GM19468 (cell line): ENCODE results near the gene ZNF791.
"Not testable (repeated sequence)": the region's sequence is repeated elsewhere in the genome, so short reads cannot be mapped to it uniquely, and the experiment has no call there.

Experiments used
- ATAC-seq: cut with Tn5 transposase; IDR thresholded peaks from one replicate; pipeline ENCODE4 v1.9.1; 2021; ENCODE audit warnings: mild to moderate bottlenecking, moderate library complexity, moderate number of reproducible peaks; ENCODE audit not compliant: unreplicated experiment; ENCODE audit errors: extremely low read depth

The ZNF791 gene

DNA sequence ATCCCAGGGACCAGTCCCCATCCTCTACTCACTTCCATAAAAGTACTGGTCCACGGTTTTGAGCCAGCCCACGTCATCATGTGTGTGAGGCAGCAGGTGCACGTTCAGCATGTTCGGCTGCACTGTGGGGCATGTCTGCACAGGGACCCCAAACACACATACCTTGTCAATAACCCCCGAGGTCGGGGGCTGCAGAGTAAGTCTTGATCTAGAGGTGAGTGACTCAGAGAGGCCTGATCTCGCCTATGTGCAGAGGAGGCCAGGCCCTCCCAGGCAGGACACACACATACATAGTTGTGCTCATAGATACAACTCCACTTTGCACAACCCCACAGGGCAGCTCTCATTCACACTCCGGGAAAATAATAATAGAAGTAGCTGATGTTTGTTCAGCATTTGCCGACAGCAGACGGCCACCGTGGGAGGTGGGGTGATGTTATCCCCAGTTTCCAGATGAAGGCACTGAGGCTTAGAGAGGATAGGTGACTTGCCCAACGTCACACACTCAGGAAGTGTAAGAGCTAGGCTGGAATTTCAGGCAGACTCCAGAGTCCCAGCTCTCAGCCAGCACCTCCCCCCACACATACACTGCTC, 55.0 kb downstream of the ZNF791 start:
- ATAC-seq = no peak

DNA sequence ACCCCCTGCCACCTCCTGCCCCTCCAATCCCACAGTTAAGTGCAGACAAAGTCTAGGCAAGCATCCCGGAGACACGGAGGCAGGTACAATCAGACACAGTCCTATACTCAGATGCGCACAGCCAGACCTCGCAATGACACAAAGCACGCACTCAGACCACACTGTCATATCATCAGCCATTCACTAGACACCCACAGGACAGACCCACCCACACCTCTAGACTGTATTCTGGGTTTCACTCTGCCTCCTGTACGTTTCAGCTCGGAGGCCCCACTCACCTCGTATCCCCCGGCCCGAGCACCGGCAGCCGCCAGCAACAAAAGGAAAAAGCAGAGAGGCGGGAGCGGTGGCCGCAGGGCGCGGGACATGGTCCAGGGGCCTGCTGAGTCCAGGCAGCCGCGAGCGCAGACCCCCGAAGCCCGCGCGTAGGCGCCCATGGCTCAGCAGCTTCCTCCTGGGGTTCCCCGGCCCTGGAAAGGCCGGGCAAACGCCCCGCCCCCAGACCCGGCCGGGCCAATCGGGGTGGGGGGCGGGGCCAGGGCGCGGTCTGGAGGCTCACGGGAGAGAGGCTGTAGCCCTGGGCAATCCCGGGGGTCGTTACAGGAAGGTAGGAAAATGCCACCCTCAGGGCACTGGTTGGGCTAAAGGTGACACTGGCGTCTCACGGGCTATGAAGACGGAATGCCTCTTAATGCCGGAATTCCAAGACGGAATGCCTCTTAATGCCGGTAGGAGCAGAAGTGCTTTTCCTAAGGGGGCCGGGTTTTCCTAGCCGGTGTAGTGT, 55.7 kb downstream of the ZNF791 start, which contains the start of the genes MAN2B1 and WDR83:
TSS of gene MAN2B1 (minus strand) at position 478 of the 784 bp plus-strand sequence. CDS start at position 437, 41 bp downstream.
TSS of gene WDR83 (plus strand) at position 543 of the 784 bp plus-strand sequence. CDS start 2,984 bp downstream, outside the sequence.
- ATAC-seq = no peak

DNA sequence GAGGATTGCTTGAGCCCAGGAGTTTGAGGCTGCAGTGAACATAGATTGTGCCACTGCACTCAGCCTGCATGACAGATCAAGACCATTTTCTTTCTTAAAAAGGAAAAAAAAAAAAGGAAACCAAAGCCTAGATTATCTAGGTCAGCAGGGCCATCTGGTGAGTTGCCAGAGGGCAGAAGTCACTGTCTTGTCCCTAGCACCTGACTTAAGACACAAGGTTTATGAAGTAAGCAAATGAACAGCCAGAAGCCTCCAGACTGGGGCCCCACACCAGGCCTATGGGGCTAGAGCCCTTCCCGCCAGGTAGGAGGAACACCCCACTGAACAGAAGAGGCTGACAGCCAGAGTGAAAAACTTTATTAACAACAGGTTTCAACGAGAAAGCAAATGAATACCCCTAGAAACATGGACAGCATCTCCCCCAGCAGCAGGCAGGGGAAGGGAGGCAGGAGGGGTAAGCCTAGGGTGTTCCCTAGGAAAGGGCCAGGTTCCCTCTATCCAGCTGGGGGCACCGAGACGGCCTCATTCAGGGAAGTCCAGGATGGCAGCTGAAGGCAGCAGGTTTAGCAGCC, 57.1 kb downstream of the ZNF791 start:
- no peak for ATAC-seq

DNA sequence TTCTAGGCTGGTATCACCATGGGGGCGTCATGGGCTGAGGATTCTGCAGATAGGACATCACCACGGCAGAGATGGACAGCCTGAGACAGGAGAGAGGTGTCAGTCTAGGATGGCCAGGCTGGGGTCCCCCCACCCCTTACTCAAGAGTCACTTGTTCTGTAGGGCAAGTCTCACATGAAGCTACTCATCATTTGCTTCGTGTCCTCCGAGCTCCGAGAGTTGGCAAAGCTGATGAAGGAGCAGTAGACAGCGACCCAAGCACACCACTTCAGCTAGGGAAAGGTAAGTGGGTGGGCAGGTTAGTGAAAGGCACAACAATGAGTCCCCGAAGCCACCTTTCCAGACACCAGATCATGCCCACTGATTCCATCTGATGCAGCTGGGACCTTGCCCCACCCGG, 57.6 kb downstream of the ZNF791 start:
- no peak for ATAC-seq

DNA sequence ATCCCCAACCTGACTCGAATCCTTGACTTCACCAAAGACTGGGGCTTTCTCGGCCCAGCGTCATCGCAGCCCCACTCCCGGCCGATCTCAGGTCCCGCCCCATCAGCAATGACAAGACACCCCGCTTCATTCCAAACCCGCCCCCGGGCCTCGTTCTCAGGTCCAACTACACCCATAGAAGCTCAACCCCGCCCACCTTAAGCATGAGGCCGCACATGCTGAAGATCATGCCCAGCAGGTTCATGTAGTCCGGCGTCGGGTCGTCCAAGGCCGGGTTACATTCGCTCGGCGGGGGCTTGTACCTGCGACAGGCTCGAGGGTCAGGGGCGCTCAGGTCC, 58.2 kb downstream of the ZNF791 start:
- ATAC-seq = no peak

DNA sequence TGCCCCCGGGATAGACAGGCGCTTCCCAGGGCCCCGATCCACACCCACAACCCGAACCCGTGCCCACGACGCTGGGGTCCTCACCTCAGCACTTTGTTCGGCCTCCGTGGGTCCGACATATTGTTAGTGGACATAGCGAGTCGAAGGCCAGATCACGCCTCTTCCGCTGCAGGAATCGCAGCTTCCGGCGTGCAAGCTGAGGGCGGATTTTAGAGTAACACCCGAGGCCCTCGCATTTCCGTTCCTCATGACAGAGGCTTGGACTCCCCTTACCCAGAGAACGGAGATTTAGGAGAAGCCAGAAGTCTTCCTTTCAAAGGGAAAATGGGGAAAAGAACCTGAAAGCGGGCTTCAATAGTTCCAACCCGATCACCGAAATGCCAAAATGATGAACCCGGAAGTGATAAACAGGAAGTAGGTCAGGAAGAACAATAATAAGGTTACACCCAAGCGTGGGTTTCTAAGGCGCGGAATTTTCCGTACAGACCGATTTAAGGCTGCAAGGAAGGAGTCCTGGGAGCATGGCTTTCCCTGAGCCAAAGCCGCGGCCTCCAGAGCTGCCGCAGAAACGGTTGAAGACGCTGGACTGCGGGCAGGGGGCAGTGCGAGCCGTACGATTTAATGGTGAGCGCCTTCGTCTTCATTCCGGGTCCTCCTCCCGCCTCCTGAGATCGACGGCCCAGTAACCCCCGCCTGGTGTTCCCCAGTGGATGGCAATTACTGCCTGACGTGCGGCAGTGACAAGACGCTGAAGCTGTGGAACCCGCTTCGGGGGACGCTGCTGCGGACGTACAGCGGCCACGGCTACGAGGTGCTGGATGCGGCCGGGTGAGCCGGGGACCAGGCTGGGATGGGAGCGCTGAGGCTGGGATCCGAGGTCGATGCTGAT, 58.8 kb downstream of the ZNF791 start:
- no peak for ATAC-seq

DNA sequence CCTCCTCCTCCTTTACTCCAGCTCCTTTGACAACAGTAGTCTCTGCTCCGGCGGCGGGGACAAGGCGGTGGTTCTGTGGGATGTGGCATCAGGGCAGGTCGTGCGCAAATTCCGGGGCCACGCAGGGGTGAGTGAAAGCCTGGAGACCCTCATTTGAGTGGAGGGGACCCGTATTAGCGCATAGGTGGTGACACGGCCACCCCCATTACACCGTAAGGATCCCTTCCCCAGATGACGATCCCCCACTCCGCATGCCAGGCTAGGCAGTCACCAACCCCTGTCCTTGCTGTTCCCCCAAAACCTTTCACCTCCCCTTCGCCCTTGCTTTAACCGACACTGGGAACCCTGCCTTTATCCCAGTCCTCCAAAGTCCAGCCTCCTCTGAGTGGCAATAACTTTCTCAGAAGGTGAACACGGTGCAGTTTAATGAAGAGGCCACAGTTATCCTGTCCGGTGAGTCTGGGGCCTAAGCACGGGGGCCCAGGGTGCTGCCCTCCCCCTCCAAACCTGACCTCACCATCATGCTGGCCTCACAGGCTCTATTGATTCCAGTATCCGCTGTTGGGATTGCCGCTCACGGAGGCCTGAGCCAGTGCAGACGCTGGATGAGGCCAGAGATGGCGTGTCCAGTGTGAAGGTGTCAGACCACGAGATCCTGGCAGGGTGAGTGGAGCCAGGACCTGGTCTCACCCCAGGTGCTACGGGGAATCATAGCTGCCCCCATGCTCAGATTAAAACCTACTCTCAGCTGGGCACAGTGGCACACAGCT, 59.6 kb downstream of the ZNF791 start:
- ATAC-seq = no peak

DNA sequence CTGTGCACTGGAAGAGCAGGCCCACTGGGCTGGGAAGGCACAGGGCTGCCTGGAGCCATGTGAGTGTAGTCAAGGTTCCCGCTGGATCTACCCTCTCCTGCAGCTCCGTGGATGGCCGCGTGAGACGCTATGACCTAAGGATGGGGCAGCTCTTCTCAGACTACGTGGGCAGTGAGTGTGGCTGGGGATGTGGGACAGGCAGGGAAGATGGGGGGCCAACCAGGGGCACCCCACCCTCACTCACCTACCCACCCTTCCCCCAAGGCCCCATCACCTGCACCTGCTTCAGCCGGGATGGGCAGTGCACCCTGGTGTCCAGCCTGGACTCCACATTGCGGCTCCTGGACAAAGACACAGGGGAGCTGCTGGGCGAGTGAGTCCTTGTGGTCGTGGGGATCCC, 62.0 kb downstream of the ZNF791 start:
- no peak for ATAC-seq

DNA sequence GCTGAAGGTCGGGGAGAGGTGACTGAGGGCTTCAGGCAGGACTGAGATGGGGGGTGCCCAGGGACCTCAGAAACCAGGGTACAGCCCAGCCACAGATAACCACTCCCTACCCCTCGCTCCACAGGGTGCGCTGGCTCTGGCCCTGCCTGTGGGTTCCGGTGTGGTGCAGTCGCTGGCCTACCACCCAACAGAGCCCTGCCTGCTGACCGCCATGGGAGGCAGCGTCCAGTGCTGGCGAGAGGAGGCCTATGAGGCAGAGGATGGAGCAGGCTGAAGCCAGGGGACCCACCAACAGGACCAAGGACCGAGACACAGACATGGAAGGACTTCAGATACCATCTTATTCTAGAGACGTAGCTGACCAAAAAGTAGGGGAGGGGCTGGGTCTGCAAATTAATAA, 64.7 kb downstream of the ZNF791 start:
- no peak for ATAC-seq

DNA sequence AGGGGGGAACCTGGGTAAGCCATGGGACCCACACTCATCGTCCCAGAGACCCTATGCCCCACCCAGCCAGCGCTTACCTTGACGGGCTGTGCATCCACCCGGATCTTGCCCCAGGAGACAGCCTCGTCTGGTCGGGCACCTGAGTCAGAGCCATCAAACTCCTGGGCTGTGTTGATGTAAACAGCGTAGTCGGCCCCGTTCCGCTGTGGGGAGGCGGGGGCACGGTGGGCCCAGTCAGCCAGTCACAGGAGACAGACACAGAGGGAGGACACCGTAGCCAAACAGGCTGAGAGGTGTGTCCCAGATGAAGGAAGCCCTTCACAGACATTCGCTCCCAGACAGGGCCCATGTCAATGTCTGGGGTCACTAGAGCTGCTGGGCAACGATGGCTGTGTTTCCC, 65.2 kb downstream of the ZNF791 start:
- ATAC-seq = no peak

DNA sequence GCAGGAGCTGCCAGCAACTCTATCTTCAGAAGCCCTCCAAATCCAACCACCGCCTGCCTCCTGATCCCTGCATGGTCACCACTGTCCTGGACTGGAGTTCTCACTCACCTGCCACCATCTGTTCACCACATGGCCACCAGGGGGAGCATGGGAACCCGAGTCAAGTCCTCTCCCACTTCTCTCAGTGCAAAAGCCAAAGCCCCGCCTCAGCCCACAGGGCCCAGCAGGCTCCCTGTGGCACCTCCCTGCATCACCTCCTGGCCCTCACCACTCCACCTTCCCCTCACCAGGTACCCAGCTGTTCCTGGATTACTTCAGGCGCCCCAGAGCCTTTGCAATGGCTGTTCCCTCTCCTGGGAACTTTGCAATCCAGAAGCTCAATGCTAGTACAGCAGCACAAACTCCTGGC, 65.7 kb downstream of the ZNF791 start:
- no peak for ATAC-seq

DNA sequence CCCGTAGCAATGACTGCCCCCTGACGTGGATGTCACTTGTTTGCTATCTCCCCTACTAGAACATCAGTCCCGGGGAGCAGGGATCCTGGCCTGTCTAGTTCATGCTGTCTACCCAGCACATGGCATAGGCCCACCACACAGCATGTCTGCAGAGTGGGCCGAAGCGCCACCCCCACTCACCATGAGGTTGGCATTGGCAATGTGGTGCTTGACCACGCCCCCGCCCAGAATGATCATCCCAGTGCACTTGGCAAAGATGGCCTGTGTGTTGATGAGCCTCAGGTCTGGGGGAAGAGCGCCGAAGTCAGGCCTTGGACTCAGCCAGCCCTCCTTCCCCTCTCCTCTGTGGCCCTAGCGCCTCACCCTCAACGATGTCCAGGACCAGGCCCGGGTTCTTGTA, 66.2 kb downstream of the ZNF791 start:
- no peak for ATAC-seq

DNA sequence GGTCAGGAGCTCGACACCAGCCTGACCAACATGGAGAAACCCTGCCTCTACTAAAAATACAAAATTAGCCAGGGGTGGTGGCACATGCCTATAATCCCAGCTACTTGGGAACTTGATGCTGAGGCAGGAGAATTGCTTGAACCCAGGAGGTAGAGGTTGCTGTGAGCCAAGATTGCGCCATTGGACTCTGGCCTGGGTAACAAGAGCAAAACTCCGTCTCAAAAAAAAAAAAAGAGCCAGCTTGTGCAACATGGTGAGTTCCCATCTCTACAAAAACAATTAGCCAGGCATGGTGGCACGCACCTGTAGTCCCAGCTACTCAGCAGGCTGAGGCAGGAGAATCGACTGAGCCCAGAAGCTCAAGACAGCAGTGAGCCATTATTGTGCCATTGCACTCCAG, 67.3 kb downstream of the ZNF791 start:
- not testable (repeated sequence) for ATAC-seq

DNA sequence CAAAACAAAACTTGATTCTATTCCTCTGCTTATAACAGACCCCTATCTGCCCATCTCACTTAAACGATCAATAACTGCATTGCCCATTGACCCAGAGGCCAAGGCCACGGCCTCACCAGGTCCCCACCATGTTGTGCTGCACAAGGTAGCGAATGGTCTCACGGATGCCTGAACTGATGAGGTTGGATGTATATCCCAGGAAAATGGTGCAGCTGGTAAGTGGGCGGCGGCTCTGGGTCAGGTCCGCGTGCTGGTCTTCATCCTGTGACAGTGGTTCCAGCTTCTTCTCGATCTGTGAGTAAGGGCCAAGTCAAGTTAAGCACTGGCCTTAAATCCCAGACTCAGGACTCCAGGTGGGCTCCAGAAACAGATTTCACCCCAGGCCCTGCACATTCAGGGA, 69.3 kb downstream of the ZNF791 start:
- no peak for ATAC-seq

DNA sequence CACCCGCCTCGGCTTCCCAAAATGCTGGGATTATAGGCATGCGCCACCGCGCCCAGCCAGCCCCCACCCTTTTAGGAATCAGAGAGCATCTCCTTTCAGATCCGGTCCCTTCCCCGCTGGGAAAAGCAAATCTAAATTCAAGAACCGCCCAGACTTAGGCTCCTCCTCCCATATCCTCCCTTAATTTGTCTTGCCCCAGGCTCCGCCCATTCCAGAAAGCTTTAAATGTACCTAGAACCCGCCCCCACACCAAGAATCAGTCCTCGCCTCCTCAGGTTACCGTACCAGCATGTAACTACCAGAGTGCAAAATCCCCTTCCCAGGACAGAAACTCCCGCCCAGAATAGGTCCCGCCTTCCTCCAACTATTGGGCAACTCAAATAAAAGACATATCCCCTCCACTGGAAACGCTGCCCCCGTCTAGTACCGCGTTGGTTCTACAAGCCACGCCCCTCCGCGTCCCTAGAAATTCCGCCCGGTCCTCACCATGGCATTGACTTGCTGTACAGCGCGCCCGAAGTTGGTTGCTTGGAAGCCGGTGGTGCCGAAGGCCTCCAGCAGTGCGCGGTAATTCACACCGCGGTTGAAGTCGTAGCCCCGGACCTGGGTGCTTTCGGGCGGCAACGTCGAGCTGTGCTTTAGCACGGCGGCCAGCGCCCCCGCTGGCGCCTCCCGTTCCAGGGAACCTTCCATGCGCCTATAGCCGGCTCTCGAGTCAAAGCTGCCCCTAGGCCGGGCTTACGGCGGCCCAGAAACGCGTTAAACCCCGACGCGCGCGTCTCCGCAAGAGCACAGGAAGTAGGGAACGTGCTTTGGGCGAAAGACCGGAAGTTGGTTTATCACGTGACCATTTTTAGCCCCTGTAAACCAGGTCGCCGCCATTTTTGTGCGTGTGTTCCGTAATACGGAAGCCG, 70.6 kb downstream of the ZNF791 start, which contains the start of gene DHPS:
TSS of gene DHPS (minus strand) at position 807 of the 914 bp plus-strand sequence. CDS start at position 693, 114 bp downstream.
- peak; percentile 36 for ATAC-seq
